ENCODE measurements around the gene MRPL21.

MRPL21 gene

GRCh38 chr11:68878022-68878421 is 25.6 kb downstream of the MRPL21 start:
- H3K36me3 Mint-ChIP-seq (ENCODE audit: low read depth): peaks cover 12% of the 10 kb centered on the region
- no peak overlapping the region for H3K4me3 Mint-ChIP-seq
- H3K27me3 Mint-ChIP-seq (ENCODE audit: low read depth): no peaks in the 10 kb centered on the region
- peaks cover 11% of the 10 kb centered on the region for H3K4me1 Mint-ChIP-seq
- H3K27ac Mint-ChIP-seq: no peak overlapping the region
- no peak for TF ChIP-seq CTCF (IDR thresholded peaks at IDR 0.05; ENCODE audit: unreplicated experiment in 3 of 3)
- H3K9me3 Mint-ChIP-seq: no peaks in the 10 kb centered on the region

GRCh38 chr11:68872216-68873003 is 31.2 kb downstream of the MRPL21 start:
- Mint-ChIP-seq H3K9me3 (no peaks in the 10 kb centered on the region), H3K4me3 (no peak overlapping the region), H3K27ac (no peak overlapping the region), H3K36me3 (ENCODE audit: low read depth) (no peaks in the 10 kb centered on the region), H3K4me1 (peaks cover 44% of the 10 kb centered on the region), H3K27me3 (ENCODE audit: low read depth) (peaks cover 3% of the 10 kb centered on the region)
- no peak for TF ChIP-seq CTCF (IDR thresholded peaks at IDR 0.05; ENCODE audit: unreplicated experiment in 3 of 3)

- Mint-ChIP-seq H3K27me3 (ENCODE audit: low read depth) (peaks cover 3% of the 10 kb centered on the region), H3K27ac (peak overlapping the region; percentile 7 to 85 (median 69)), H3K4me3 (peak overlapping the region; percentile 79 to 84 (median 84)), H3K9me3 (no peaks in the 10 kb centered on the region), H3K36me3 (ENCODE audit: low read depth) (no peaks in the 10 kb centered on the region), H3K4me1 (peaks cover 43% of the 10 kb centered on the region)
- no peak for TF ChIP-seq CTCF (IDR thresholded peaks at IDR 0.05; ENCODE audit: unreplicated experiment in 3 of 3)
Observed at GRCh38 chr11:68870470-68870869, 33.2 kb downstream of the MRPL21 start.

- peaks cover 3% of the 10 kb centered on the region for H3K27me3 Mint-ChIP-seq (ENCODE audit: low read depth)
- H3K27ac Mint-ChIP-seq: no peak overlapping the region
- no peak for TF ChIP-seq CTCF (IDR thresholded peaks at IDR 0.05; ENCODE audit: unreplicated experiment in 3 of 3)
- peak overlapping the region; percentile 12 to 42 (median 29) for H3K4me3 Mint-ChIP-seq
- peaks cover 36% of the 10 kb centered on the region for H3K4me1 Mint-ChIP-seq
- H3K9me3 Mint-ChIP-seq: peaks cover 2% of the 10 kb centered on the region
- peaks cover 2% of the 10 kb centered on the region for H3K36me3 Mint-ChIP-seq (ENCODE audit: low read depth)
Observed at GRCh38 chr11:68868221-68868835, 35.3 kb downstream of the MRPL21 start.

- peaks cover 24% of the 10 kb centered on the region for H3K4me1 Mint-ChIP-seq
- peaks cover 9% of the 10 kb centered on the region for H3K36me3 Mint-ChIP-seq (ENCODE audit: low read depth)
- peaks cover 3% of the 10 kb centered on the region for H3K27me3 Mint-ChIP-seq (ENCODE audit: low read depth)
- H3K4me3 Mint-ChIP-seq: no peak overlapping the region
- peaks cover 10% of the 10 kb centered on the region for H3K9me3 Mint-ChIP-seq
- no peak for TF ChIP-seq CTCF (IDR thresholded peaks at IDR 0.05; ENCODE audit: unreplicated experiment in 3 of 3)
- no peak overlapping the region for H3K27ac Mint-ChIP-seq
Observed at GRCh38 chr11:68867066-68867465, 36.6 kb downstream of the MRPL21 start.
